GM21423 (cell line): ENCODE data around the gene CMSS1.

Source experiments
- ATAC-seq: cut with Tn5 transposase; IDR thresholded peaks from one replicate; pipeline ENCODE4 v1.9.1; 2021; ENCODE audit warnings: mild to moderate bottlenecking, moderate library complexity; ENCODE audit not compliant: unreplicated experiment

CMSS1 gene

GRCh38 chr3:99873269-99874102 lies 55.8 kb downstream of the CMSS1 start:
- no peak for ATAC-seq

- no peak for ATAC-seq
These were observed 56.8 kb downstream of the CMSS1 start for GRCh38 chr3:99874237-99875002.

GRCh38 chr3:99875581-99875928 lies 57.9 kb downstream of the CMSS1 start:
- ATAC-seq: no peak

- ATAC-seq: peak; percentile 89
These were observed 58.5 kb downstream of the CMSS1 start for GRCh38 chr3:99875929-99876841.

- no peak for ATAC-seq
These were observed 59.4 kb downstream of the CMSS1 start for GRCh38 chr3:99877031-99877579.

GRCh38 chr3:99878005-99878404 lies 60.3 kb downstream of the CMSS1 start:
- ATAC-seq: peak; percentile 35

- no peak for ATAC-seq
These were observed 61.6 kb downstream of the CMSS1 start for GRCh38 chr3:99879275-99879674.

GRCh38 chr3:99881121-99881524 lies 63.5 kb downstream of the CMSS1 start:
- ATAC-seq: no peak

GRCh38 chr3:99882436-99883137 lies 64.9 kb downstream of the CMSS1 start:
- no peak for ATAC-seq

GRCh38 chr3:99883138-99883461 lies 65.4 kb downstream of the CMSS1 start:
- no peak for ATAC-seq

GRCh38 chr3:99883693-99884092 lies 66.0 kb downstream of the CMSS1 start:
- ATAC-seq: no peak

- no peak for ATAC-seq
These were observed 66.8 kb downstream of the CMSS1 start for GRCh38 chr3:99884484-99884883.

- no peak for ATAC-seq
These were observed 67.4 kb downstream of the CMSS1 start for GRCh38 chr3:99885085-99885484.

- no peak for ATAC-seq
These were observed 68.2 kb downstream of the CMSS1 start for GRCh38 chr3:99885851-99886250.

- ATAC-seq: no peak
These were observed 74.1 kb downstream of the CMSS1 start for GRCh38 chr3:99891610-99892285.

GRCh38 chr3:99892332-99892731 lies 74.7 kb downstream of the CMSS1 start:
- no peak for ATAC-seq

- no peak for ATAC-seq
These were observed 77.6 kb downstream of the CMSS1 start for GRCh38 chr3:99895131-99895696.

GRCh38 chr3:99895703-99896441 lies 78.2 kb downstream of the CMSS1 start:
- no peak for ATAC-seq

GRCh38 chr3:99896482-99896881 lies 78.8 kb downstream of the CMSS1 start:
- ATAC-seq: no peak
